GM12892 (cell line): ENCODE results near the gene RANBP1.

Source experiments
- DNase-seq: peaks from one replicate; pipeline ENCODE4 v3.0.0; 2011; ENCODE audit not compliant: insufficient read length
- FAIRE-seq: peaks from 2 replicates; lab custom pipeline; 2011; peaks lifted over from hg19 to GRCh38; lab: Jason Lieb, UNC
- POLR2A ChIP-seq: IDR thresholded peaks from 2 replicates; pipeline ENCODE4 v1.6.1; 2011; ENCODE audit warnings: low read depth, low read length, control low read depth
- POLR2AphosphoS5 ChIP-seq: IDR thresholded peaks from 2 replicates; pipeline ENCODE4 v1.6.1; 2011; ENCODE audit warnings: low read depth, low read length, control low read depth
- TAF1 ChIP-seq: IDR thresholded peaks from 2 replicates; pipeline ENCODE4 v1.6.1; 2011; ENCODE audit warnings: low read depth, mild to moderate bottlenecking, control low read depth, low read length, borderline replicate concordance

RANBP1 gene

DNA sequence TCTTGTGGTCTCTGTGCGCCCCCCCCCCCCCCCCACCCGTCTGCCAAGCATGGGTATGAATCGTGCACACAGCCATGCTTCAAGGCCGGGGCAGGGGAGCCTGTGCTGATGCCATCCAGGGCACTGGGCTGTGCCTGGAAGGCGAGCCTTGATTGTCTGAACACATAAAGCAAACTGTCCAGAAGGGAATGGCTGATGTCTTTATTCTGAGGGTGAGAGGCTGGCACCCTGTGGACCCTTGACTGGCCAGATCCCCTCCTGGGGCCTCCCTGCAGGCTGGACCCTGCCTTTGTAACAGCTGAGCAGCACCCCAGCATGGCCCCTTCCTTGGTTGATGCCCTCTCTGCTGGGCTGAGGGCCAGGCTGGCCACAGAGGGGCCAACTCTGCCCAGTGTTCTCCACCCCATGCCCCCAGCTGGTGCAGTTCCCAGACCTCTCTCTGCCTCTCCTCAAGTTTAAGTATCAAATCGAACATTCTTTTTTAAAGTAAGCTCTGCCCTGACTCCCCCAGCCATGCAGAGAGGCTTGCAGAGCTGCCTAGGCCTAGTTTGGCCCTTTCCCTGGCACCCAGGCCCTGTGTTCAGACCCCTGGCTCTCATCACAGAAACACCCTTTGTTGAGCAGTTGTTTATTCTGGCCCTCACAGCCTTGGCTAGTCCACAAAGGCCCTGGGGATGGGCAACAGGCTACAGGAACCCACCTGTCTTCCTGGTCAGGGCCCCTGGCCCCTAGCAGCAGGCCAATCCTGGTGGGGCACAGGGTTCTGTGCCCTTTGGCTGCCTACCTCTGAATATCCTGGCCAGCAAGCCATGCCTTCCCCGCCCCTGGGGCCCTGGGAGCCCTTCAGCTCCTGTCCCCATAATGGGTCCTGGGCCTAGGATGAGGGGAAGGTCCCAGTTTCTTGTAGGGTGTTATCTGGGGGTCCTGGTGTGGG lies 3.9 kb upstream of the RANBP1 start:
- TF ChIP-seq POLR2AphosphoS5 (peak; percentile 23; the same call in 1 of the 2 replicates), POLR2A (peak; percentile 55), TAF1 (no peak)
- DNase-seq (no peak), FAIRE-seq (no peak)

DNA sequence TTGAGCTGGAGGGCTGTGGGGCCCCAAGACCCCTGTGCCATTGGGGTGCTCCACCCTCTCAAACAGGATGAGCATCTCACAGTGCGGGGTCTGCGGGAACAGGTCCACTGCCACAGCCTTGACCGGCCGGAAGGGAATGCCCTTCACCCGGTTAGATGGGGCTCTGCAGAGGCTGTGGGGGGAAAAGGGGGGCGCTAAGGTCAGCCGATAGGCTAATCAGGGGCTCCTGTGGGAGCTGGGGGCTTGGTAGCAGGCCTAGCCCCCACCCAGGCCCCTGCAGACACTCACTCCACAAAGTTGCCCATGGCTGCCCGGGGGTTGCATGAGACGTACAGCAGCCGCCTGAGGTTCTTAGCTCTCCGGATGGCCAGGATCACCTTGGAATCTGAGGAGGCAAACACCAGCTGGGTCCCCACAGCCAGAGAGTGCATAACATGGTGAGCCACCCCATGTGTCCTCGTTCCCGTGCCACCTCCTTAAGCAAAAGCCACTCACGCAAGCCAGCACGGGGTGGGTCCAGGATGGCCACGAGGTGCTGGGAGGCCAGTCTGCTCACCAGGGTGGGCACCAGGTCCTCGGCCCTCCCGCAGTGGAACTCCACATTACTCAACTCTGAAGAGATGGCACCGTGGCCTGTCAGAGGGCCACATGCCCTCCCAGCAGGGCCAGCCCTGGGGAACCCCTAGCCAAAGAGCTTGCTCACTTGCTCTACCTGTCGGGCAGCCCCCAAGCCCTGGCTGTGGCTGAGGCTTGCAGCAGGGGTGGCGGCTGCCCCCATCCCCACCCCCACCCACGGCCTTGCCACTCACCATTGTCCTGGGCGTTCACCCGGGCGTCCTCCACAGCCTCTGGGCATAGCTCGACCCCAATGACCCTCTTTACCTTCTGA lies 3.0 kb upstream of the RANBP1 start:
- DNase-seq: no peak

DNA sequence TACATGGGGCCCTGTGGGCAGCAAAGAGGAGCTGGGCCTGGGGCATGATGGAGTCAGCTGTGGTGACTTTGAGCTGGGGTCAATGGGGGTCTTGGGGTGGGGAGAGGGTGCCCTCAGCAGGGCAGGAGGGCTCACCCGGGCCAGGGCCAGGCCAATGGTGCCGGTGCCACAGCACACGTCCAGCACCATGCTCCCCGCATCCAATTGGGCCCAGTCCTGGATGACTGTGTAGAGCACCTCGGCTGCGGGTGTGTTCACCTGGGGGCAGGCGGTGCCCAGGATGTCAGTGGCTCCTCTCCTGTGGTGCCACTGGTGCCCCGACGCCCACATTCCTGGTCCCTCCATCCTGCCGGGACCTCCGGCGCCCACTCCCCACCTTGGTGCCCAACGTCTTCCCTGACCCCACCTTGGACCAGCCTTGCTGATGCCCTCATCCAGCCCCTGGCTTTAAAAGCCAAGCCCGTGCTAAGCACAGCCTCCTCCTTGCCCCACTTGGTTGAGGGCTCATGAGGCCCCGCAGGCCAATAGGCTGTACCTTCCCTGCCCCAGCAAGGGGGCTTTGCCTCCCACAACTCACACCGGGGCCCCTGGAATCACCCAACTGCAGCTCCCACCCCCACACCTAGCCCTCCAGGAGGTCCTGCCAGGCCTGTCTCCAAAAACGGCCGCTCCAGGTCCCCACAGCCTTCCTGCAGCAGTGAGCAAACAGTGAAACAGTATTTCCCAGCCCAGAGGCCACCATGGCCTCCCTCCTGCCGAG lies 2.2 kb upstream of the RANBP1 start:
- FAIRE-seq: no peak
- TF ChIP-seq TAF1: no peak
- no peak; the same call in 1 of the 2 replicates for TF ChIP-seq POLR2A
- no peak for TF ChIP-seq POLR2AphosphoS5
- DNase-seq: no peak

More for the DNA sequence above, 3.0 kb upstream of the RANBP1 start:
- no peak for TF ChIP-seq TAF1
- no peak for TF ChIP-seq POLR2AphosphoS5
- no peak for FAIRE-seq

DNA sequence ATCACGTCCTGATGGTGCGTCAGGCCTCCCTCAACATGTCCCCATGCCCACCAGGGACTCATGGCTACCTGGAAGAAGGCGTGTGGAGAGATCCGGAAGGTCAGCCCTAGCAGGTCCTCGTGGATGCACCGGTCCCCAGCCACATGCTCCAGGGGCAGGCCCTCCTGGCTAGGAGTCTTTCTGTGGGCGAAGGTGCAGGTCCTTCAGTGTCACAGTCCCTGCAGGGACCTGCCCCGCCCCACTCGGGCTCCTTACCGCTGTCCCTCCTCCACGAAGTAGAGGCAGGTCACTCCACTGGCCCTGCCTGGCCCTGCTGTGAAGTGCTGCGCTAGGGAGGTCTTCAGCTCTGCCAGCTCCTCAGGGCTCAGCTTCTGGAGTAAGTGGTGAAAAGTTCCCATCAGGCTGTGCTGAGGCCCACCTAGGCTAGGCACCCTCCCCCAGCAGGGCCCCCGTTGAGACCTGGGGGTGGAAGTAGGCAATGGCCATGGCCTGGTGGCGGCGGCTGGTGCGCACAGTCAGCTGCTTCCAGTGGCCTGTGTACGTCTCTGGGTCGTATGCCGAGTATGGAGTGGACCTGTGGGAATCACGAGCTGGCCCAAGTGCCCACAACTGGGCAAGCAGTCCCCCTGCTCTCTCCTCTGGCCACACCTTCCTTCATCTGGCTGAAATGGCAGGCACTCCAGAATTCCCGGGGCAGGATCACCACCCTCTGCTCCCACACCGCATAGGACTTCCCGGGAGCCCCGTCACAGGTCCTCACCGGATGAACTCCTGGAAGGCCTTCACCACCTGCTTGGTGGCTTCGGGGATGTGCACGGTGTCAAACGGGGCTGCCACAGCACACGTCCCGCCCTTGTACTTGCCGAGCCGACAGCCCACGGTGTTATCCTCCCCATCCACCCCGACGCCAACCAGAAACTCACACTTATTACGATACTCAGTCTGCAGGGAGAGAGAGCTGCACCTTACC lies 1.1 kb upstream of the RANBP1 start:
- TF ChIP-seq POLR2AphosphoS5 (no peak), POLR2A (no peak), TAF1 (no peak)
- FAIRE-seq: no peak
- DNase-seq: no peak

DNA sequence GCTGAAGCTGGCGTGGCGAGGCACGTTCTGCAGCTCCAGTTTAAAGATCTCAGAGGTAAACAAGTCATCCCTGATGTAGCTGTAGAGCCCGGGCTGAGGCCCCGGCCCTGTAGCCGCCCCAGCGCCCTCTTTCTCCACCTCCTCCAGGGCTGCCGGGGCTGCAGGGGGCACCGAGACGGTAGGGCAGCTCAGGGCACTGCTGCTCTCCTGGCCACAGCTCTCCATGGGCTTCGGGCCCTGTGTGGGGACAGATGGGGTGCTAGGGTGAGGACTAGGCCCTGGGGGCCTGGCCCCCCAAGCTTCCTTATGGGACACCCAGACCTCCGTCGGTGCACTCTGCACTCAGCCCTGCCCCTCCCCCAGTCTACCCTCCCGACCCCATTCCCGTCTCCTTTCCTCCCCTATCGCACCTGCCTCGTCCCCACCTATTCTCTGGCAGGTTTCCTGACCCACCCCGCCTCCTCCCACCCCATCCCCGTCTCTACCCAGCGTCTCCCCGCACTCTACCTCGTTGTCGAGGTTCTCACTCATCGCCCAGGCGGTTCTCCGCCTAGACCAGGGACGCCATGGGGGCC lies 559 bp downstream of the RANBP1 start:
- no peak for FAIRE-seq

DNA sequence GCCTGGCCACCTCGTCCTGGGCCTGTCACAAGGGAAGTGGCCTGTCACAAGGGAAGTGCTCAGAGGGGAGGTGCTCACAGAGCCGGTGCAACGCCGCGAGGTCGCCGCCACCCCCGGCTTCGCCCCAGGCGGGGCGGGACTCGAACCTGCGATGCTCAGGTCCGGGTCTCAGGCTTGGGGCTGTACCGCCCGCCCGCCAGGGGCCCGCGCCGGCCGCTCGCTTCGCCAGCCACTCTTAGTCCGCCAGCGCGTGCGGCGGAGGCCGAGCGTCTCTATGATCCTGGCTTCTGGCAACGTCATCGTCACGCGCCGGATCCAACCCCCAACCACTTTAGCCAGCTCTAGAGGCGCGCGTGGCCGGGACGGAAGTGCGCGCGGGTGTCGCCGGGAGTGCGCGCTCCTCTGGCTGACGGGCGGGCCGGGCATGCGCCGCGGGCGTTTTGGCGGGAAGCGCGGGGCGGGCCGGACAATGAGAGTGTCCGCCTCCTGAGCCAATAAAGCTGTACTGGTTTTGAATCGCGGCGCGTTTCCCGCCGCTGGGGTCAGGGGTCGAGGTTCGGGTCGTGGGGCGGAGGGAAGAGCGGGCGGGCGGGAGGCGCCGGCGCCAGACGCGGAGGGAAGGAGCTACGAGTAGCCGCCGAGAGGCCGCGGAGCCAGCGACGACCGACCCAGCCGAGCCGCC lies 1.2 kb downstream of the RANBP1 start, which contains the start of gene TRMT2A:
TRMT2A (minus strand) TSS at position 276 of the 682 bp plus-strand sequence. CDS start 320 bp downstream, outside the sequence.
- TF ChIP-seq POLR2A (peak; percentile 49; the same call in 1 of the 2 replicates), TAF1 (peak; percentile 10), POLR2AphosphoS5 (no peak)
- FAIRE-seq: peak; percentile 98
- DNase-seq: peak; percentile 99

More for the DNA sequence above, 559 bp downstream of the RANBP1 start:
- no peak for DNase-seq
- no peak for TF ChIP-seq POLR2A
- TF ChIP-seq POLR2AphosphoS5: no peak

DNA sequence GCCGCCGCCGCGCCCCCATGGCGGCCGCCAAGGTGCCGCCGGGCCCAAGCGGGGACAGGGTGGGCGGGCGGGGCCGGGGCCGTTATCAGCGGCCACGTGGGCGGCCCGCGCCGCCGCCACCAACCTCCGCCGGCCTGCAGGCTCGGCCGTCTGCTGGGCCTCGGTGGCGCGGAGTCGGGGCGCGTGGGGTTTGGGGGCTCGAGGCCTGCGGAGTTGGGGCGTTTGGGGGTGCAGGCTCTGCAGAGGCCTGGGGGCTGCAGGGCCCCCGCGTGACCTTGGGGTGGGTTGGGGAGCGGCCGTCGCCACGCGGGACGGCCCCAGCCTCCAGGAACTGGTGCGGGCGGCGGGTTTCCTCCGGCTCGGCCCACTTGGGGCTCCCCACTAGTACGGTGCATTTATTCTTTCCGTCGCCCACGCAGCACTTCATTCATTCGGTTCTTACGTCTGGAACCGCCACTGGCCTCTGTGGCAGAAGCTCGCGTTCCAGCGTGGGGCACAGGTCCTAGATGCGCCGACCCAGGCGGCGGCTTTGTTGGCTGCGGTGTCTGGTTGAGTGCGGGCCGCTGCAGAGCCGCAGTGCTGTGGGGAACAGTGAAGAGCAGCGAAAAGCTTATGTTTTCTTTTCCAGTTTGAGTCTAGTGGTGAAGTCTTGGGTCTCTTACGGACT lies 1.9 kb downstream of the RANBP1 start:
- FAIRE-seq (peak; percentile 87), DNase-seq (peak; percentile 56)
- peak; percentile 70; the same call in 1 of the 2 replicates for TF ChIP-seq POLR2A
- TF ChIP-seq TAF1: peak; percentile 51; the same call in 1 of the 2 replicates
- no peak; the same call in 1 of the 2 replicates for TF ChIP-seq POLR2AphosphoS5

DNA sequence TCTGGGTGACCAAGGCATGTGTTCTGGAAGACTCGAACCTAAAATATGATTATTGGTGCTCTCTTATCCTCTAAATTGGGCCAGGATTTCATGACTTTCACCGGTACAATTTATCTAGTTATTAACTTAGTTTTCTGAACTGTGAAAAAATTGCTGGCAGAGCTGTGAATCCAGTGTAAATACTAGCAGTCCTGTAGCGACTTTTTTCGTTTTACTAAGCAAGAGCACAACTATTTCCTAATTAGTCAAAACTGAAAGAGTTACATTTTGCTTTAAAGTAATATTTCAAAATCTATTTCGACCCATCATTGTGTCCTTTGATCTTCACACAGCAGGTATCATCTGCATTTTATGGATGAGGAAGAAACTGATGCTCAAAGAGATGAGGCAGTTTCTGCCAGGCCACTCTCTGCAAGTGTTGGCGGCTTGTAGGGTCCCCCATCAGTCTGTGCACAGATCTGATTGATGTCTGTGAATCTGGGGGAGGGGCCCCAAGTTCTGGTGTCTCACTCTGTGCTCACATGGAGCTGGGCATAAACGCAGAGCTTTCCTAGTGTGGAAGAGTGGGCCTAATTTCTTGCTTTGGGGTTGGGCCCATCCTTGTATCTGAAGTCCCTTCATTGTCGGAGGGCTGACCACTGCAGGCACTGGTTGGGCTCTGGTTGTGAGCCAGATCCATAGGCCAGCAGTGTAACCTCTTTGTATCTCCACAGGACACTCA lies 2.6 kb downstream of the RANBP1 start:
- no peak for DNase-seq
- peak; percentile 40 for FAIRE-seq
- TF ChIP-seq TAF1: no peak
- TF ChIP-seq POLR2A: no peak
- no peak for TF ChIP-seq POLR2AphosphoS5

DNA sequence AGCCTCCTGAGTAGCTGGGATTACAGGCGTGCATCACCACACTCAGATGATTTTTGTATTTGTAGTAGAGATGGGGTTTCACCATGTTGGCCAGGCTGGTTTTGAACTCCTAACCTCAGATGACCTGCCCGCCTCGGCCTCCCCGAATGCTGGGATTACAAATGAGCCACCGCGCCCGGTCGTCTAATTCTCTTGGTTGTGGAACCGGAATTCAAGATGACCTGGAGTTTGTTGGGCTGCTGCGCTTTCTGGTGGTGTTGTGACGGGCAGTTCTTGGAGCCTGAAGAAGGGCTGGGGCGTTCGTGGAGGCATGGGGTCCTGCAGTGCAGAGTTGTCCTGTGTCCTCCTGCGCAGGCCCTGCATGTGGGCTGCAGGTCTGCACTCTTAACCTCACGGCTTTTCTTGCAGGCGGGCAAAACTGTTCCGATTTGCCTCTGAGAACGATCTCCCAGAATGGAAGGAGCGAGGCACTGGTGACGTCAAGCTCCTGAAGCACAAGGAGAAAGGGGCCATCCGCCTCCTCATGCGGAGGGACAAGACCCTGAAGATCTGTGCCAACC lies 6.0 kb downstream of the RANBP1 start:
- TF ChIP-seq TAF1 (no peak), POLR2AphosphoS5 (no peak), POLR2A (no peak)
- no peak for DNase-seq
- no peak for FAIRE-seq
